ENCODE data around the gene RSPH3.

The RSPH3 gene

DNA sequence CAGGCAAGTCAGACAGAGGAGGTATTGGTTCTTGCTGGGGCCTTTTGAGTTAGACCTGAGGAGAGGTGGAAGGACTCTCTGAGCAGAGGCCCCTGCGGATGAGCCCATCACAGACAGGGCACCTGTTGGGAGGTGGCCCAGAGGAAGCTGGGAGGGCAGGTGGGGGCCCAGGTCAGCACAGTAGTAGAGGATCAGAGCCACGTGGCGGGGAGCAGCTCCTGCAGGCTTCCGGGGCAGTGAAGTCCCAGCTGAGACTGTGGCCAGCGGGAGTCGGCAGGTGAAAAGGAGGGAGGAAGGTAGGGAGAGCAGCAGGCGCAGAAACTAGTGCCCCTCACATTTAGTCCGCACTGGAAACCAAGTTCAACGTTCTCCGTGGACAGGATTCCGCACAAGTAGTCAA lies 61.8 kb downstream of the RSPH3 start:
- DNase-seq (ENCODE audit: low read depth in 2 of 2, low spot score in 1 of 2), result no peak

GRCh38 chr6:158934157-158934556 lies 65.8 kb downstream of the RSPH3 start:
- no peak for DNase-seq (ENCODE audit: low read depth in 2 of 2, low spot score in 1 of 2)

DNA sequence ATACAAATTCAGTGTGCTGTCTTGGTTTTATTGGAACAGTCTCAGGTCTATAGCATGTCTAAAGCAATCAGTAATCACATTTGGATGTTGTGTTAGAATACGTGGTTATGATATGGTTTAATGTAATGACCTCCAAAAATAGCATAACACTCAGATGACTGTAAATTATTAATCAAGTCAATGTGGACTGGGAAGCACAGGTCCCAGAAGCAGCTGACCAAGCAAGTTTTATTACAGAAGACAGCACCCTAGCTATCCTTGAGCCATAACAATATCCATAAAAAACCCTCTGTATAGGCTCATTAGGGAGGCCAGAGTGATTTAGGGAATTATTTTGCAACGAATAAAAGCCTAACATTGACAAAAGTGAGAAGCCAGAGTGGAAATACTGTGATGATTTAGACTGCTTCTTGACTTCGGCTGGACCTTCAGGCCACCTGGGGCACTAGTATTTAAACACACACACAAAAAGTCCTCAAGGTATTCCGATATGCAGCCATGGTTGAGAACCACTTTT lies 66.9 kb downstream of the RSPH3 start:
- DNase-seq (ENCODE audit: low read depth in 2 of 2, low spot score in 1 of 2), result no peak

DNA sequence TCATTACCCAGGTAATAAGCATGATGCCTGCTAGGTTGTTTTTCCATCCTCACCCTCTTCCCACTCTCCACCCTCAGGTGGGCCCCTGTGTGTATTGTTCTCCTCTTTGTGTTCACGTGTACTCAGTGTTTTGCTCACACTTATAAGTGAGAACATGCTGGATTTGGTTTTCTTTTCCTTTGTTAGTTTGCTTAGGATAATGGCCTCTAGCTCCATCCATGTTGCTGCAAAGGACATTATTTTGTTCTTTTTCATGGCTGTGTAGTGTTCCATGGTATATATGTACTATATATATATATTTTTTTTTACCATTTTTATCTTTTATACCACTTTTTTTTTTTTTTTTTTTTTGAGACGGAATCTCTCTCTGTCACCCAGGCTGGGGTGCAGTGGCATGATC lies 71.9 kb downstream of the RSPH3 start:
- no peak for DNase-seq (ENCODE audit: low read depth in 2 of 2, low spot score in 1 of 2)

DNA sequence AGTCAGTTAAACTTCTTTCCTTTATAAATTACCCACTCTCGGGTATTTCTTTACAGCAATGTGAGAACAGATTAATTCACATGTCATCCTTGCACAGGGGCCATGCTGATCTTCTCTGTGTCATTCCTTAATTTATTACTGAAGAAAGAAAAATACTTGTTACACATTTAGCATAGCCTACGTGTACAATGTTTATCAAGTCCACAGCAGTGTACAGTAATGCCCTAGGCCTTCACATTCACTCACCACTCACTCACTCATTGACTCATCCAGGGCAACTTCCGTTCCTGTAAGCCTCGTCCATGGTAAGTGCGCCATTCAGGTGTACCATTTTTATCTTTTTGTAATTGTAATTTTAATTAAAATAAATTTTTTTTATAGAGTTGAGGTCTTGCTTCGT lies 73.6 kb downstream of the RSPH3 start:
- DNase-seq (ENCODE audit: low read depth in 2 of 2, low spot score in 1 of 2), result no peak

GRCh38 chr6:158924499-158925455 lies 75.2 kb downstream of the RSPH3 start:
- no peak for DNase-seq (ENCODE audit: low read depth in 2 of 2, low spot score in 1 of 2)

- DNase-seq (ENCODE audit: low read depth in 2 of 2, low spot score in 1 of 2), result no peak
Observed at GRCh38 chr6:158923805-158924498, 76.0 kb downstream of the RSPH3 start.
